Measurements from ENCODE around the gene ADAMTSL3.
"Not testable (repeated sequence)": the region's sequence is repeated elsewhere in the genome, so short reads cannot be mapped to it uniquely, and the experiment has no call there.

ADAMTSL3 gene

DNA sequence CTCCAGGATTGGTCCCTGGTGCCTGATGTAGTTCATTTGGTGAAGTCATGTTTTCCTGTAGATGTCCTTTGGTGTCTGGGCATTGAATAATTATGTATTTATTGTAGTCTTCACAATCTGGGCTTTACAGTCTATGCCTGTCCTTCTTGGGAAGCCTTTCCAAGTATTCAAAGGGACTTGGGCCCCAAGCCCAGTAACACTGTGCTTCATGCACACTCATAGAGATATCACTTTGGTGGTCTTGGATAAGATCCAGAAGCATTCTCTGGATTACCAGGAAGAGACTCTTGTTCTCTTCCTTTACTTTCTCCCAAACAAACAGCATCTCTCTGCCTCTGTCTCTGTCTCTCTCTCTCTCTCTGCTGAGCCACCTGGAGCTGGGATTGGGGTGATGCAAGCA is 300.6 kb downstream of the ADAMTSL3 start:
- Mint-ChIP-seq H3K27ac (no peak overlapping the region), H3K9me3 (peaks cover 14 to 25% of the 10 kb centered on the region in 2 donors), H3K4me1 (no peaks in the 10 kb centered on the region), H3K4me3 (no peak overlapping the region), H3K27me3 (peaks cover 19% of the 10 kb centered on the region)
- DNase-seq, result no peak
- no peak for ATAC-seq

DNA sequence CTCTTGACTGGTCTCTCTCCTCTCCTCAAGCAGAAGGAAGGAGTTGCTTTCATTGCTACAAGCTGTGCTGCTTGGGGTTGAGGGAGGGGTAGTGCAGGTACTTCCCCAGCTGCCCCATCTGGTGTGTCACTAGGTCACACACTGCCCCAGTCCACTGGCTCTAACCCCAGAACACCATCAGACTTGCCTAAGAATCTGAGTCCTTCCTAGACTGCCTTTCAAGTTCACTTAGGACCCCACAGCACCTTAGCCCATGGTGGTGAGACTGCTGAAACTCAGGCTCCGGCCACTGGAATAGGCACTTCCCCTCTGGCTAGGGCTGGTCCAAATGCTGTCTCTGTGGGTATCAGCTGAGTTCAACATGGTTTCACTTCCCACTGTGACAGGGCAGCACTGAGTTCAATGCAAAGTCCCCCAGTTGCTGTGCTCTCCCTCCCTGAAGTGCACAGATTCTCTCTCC is 301.9 kb downstream of the ADAMTSL3 start:
- Mint-ChIP-seq H3K4me1 (no peaks in the 10 kb centered on the region), H3K27me3 (peaks cover 19% of the 10 kb centered on the region), H3K9me3 (peaks cover 14% of the 10 kb centered on the region in 2 donors), H3K27ac (no peak overlapping the region), H3K4me3 (no peak overlapping the region)
- DNase-seq (no peak), ATAC-seq (no peak)

DNA sequence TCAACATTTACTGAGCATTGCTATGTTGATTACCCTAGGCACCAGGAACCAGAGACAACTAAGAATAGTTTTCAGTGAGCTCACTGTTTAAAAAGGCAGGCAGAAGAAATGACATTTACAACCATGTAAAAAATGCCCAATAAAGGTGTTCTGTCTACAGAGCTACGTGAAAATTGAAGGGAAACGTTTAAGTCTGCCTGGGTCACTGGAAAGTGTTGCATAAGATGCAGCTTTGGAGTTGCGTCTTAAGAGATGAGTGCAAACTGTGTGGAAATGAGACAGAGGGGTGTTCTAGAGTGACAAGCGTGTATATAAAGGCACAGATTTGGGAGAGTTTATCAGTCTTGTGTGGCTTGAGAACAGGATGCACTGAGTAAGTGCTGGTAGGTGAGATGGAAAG is 303.0 kb downstream of the ADAMTSL3 start:
- no peak overlapping the region for H3K27ac Mint-ChIP-seq
- H3K27me3 Mint-ChIP-seq, result peaks cover 13% of the 10 kb centered on the region
- no peaks in the 10 kb centered on the region for H3K4me1 Mint-ChIP-seq
- no peak overlapping the region for H3K4me3 Mint-ChIP-seq
- no peak for DNase-seq
- H3K9me3 Mint-ChIP-seq, result peaks cover 8 to 14% of the 10 kb centered on the region in 2 donors
- ATAC-seq, result no peak

DNA sequence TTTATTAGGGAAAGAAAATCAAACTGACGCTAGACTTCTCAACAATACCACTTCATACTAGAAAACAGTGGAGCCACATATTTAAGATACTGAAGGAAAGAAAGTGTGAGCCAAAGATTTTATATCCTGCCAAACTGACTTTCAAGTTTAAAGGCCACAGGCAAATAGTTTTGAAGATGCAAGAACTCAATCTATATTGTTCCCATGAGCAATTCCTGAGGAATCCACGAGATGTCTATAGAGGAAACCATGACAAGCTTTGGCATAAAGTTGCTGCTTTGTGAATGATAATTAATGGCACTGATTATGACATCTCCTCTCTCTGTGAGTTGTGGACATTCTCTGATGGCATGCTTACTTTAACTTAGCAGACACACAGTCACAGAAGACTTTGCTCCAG is 305.6 kb downstream of the ADAMTSL3 start:
- H3K27ac Mint-ChIP-seq, result no peak overlapping the region
- no peak overlapping the region for H3K4me3 Mint-ChIP-seq
- DNase-seq, result no peak
- H3K4me1 Mint-ChIP-seq, result no peaks in the 10 kb centered on the region
- H3K9me3 Mint-ChIP-seq, result peaks cover 0 to 16% of the 10 kb centered on the region in 2 donors
- H3K27me3 Mint-ChIP-seq, result no peaks in the 10 kb centered on the region
- no peak for ATAC-seq

DNA sequence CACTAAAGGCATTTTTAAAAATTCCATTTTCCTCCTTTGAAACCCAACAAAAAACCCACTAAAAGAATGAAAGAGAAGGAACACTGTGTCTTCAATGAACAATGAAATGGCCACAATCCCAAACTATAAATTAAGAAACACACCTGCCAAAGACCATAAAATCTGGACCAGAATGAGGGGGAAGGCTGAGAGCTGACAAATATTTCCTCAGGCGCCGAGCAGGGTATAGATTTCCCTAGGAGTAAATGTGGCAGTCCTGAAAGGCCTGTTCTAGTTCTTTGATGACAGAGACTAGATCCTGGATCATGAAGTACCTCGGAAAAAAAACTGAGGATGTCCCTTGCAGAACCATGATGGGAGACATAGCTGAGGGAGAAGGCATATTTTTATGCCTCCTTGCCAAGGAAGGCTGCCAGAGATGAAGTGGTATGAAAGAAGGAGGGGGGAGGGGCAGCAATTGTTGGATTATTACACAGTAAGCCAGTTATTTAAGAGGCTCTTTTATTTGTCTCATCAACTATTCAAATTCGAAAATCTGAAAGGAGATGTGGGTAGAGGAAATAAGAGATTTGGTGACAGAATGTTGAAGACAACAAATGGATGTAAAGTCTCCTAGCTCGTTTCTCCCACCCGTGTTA is 306.4 kb downstream of the ADAMTSL3 start:
- Mint-ChIP-seq H3K9me3 (peaks cover 0 to 17% of the 10 kb centered on the region in 2 donors), H3K27ac (no peak overlapping the region), H3K4me1 (no peaks in the 10 kb centered on the region), H3K27me3 (no peaks in the 10 kb centered on the region), H3K4me3 (no peak overlapping the region)
- DNase-seq (no peak), ATAC-seq (no peak)

DNA sequence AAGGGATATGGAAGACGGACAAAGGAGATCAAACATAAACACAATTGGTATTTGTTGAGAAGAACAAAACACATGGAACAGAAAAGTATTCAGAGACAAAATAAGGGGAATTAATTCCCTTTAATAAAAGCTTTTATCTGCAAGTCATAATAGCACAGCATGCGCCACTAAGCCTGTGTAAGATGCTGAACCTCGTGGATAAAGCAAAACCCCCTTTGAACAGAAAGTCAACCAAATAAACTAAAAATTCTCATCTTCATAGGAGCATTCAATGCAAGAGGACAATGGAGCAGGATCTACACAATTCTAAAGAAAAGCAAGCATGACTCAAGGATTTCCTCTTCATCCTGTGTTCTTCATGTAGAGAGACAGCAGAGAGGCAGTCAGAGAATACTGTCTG is 307.4 kb downstream of the ADAMTSL3 start:
- Mint-ChIP-seq H3K4me3 (no peak overlapping the region), H3K27ac (no peak overlapping the region), H3K4me1 (no peaks in the 10 kb centered on the region), H3K9me3 (peaks cover 6 to 26% of the 10 kb centered on the region in 2 donors), H3K27me3 (no peaks in the 10 kb centered on the region)
- ATAC-seq (no peak), DNase-seq (no peak)

DNA sequence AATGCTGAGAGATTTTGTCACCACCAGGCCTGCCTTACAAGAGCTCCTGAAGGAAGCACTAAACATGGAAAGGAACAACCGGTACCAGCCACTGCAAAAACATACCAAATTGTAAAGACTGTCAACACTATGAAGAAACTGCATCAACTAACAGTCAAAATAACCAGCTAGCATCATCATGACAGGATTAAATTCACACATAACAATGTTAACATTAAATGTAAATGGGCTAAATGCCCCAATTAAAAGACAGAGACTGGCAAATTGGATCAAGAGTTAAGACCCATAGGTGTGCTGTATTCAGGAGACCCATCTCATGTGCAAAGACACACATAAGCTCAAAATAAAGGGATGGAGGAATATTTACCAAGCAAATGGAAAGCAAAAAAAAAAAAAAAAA is 311.0 kb downstream of the ADAMTSL3 start:
- not testable (repeated sequence) for ATAC-seq, H3K4me3 Mint-ChIP-seq, H3K4me1 Mint-ChIP-seq, H3K27ac Mint-ChIP-seq, DNase-seq, H3K27me3 Mint-ChIP-seq
- peaks cover 6 to 26% of the 10 kb centered on the region in 2 donors for H3K9me3 Mint-ChIP-seq

DNA sequence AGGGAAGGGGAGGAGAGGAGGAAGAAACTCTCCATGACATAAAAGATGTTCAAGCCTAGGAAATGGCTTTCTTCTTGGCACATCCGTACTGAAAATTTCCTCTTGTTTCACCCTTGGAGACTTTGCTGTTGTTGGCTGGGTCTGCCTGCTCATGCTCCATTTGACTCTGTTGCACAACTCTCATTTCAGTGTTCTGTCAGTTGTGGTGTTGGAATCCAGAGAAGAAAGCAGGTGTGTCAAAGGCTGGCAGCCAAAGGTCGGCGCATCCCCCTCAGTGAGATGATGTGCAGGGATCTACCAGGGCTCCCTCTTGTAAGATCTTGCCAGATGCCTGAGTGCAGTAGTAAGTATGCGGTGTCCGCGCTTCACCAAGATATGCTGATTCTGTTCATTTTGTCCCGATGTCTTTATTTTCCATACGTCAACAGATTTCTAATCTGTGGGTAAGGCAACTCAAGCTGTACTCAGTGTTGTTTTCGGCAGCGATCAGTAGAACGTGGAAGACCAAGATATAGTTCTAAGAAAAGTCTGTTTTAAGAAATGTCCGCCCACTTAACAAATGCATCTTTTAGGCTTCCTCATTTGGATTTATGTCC is 316.5 kb downstream of the ADAMTSL3 start:
- DNase-seq (no peak), ATAC-seq (no peak)
- H3K9me3 Mint-ChIP-seq, result peaks cover 6 to 8% of the 10 kb centered on the region in 2 donors
- H3K4me3 Mint-ChIP-seq, result no peak overlapping the region
- no peaks in the 10 kb centered on the region for H3K27me3 Mint-ChIP-seq
- H3K4me1 Mint-ChIP-seq, result no peaks in the 10 kb centered on the region
- no peak overlapping the region for H3K27ac Mint-ChIP-seq

DNA sequence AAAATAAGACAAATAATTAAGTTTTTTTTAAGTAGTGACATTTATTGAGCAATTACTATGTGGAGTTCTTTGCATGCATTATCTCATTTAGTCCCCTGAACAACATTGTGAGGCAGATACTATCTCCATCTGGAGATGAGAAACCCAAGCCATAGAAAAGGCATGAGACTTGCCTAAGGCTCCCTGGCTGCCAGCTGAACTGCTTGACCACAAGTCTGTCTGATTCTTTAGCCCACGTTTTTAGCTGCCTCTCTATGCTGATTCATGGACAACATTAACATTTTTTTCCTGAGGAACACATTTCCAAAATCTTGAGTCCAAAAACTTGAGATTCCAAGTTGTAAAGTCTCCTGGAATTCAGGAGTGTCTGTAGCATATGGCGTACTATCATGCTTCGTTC is 318.1 kb downstream of the ADAMTSL3 start:
- Mint-ChIP-seq H3K27ac (no peak overlapping the region), H3K4me3 (no peak overlapping the region), H3K27me3 (no peaks in the 10 kb centered on the region), H3K4me1 (no peaks in the 10 kb centered on the region), H3K9me3 (peaks cover 0 to 8% of the 10 kb centered on the region in 2 donors)
- ATAC-seq (no peak), DNase-seq (no peak)

DNA sequence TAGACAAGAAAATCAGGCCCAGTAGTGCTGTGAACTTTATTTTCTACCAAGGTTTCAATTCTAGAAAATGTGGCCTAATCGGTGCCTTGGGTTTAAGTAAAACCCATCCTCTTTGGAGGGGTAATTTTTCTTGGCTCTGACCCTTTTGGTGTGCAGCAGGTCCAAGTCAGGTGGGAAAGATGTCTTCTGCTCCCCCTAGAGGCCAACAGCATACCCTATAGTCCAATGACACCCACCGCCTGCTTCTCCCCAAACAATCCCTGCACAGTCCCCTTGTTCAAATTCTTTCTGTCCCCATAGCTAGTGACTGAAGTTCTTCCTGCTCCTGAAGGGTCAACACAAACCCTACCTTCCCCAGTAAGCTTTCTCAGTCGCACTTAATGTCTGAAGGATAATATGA is 319.9 kb downstream of the ADAMTSL3 start:
- no peak overlapping the region for H3K4me3 Mint-ChIP-seq
- ATAC-seq (no peak), DNase-seq (no peak)
- no peaks in the 10 kb centered on the region for H3K4me1 Mint-ChIP-seq
- H3K9me3 Mint-ChIP-seq, result peaks cover 0 to 15% of the 10 kb centered on the region in 2 donors
- H3K27me3 Mint-ChIP-seq, result no peaks in the 10 kb centered on the region
- H3K27ac Mint-ChIP-seq, result no peak overlapping the region

DNA sequence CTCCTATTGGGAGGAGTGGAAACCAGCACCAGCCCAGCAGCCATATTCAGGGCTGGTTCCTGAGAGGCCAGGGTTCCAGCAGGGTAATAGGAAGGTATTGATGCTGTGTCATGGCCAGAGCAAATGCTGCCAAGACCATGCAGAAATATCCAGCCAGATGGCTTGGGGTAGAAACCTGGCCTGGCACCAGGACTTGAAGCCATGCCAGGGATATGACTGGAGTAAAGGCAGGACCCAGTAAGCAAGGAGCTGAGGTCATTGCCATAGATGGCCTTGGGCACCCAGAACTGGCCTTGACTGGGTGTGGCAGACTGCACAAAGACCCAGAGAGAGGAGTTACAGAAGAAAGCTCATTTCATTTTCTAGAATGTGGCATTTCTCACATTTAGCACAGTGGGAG is 324.1 kb downstream of the ADAMTSL3 start:
- no peak for DNase-seq
- Mint-ChIP-seq H3K9me3 (peaks cover 0 to 15% of the 10 kb centered on the region in 2 donors), H3K4me3 (no peak overlapping the region), H3K27me3 (no peaks in the 10 kb centered on the region), H3K4me1 (no peaks in the 10 kb centered on the region), H3K27ac (no peak overlapping the region)
- ATAC-seq, result no peak

DNA sequence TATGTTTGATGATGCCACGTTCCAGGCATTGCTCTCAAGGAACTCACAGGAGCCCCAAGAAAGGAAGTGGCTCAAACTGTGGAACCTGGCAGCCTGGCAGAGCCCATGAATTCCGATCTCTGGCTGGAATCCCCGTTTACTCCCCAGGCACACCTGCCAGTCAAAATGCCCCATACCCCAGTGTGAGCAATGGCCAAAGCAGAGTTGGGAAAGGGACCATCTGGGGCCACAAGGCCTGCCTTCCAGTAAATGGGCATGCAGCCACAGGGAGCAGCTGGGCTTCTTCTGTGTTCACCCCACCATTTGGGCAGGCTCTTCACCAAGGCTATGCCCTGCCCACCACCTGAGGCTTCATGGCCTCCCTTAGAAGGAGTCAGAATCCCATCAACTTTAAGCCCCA is 324.7 kb downstream of the ADAMTSL3 start:
- Mint-ChIP-seq H3K27ac (no peak overlapping the region), H3K4me3 (no peak overlapping the region), H3K9me3 (peaks cover 0 to 15% of the 10 kb centered on the region in 2 donors), H3K27me3 (no peaks in the 10 kb centered on the region), H3K4me1 (no peaks in the 10 kb centered on the region)
- DNase-seq (no peak), ATAC-seq (no peak)

DNA sequence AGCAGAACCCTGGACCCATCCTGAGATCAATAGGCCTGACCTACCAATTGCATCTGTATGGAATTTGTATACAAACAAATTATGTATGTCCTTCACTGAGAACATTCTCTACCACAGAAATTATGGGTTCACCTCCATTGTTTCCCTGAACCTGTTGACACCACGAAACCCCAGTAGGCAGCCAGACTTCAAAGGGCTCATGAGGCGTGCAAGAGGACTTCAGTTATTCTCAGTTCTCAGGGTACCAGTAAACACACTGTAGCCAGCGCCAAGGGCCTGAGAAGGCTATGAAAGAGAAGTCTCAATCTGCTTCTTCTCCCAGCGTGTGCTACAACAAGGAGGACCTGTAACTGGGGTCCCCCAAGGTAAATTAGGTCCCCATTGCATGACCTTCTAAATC is 326.7 kb downstream of the ADAMTSL3 start:
- Mint-ChIP-seq H3K4me3 (no peak overlapping the region), H3K27ac (no peak overlapping the region), H3K27me3 (no peaks in the 10 kb centered on the region), H3K9me3 (peaks cover 0 to 15% of the 10 kb centered on the region in 2 donors), H3K4me1 (no peaks in the 10 kb centered on the region)
- no peak for ATAC-seq
- no peak for DNase-seq

DNA sequence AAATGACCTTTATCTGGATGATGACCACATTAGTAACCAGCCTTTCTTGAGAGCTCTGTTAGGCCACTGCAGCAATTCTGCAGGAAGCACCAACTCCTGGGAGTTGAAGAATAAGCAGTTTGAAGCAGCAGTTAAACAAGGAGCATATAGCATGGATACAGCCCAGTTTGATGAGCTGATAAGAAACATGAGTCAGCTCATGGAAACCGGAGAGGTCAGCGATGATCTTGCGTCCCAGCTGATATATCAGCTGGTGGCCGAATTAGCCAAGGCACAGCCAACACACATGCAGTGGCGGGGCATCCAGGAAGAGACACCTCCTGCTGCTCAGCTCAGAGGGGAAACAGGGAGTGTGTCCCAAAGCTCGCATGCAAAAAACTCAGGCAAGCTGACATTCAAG is 328.8 kb downstream of the ADAMTSL3 start:
- ATAC-seq (no peak), DNase-seq (no peak)
- no peaks in the 10 kb centered on the region for H3K9me3 Mint-ChIP-seq
- no peak overlapping the region for H3K4me3 Mint-ChIP-seq
- no peak overlapping the region for H3K27ac Mint-ChIP-seq
- no peaks in the 10 kb centered on the region for H3K4me1 Mint-ChIP-seq
- no peaks in the 10 kb centered on the region for H3K27me3 Mint-ChIP-seq

DNA sequence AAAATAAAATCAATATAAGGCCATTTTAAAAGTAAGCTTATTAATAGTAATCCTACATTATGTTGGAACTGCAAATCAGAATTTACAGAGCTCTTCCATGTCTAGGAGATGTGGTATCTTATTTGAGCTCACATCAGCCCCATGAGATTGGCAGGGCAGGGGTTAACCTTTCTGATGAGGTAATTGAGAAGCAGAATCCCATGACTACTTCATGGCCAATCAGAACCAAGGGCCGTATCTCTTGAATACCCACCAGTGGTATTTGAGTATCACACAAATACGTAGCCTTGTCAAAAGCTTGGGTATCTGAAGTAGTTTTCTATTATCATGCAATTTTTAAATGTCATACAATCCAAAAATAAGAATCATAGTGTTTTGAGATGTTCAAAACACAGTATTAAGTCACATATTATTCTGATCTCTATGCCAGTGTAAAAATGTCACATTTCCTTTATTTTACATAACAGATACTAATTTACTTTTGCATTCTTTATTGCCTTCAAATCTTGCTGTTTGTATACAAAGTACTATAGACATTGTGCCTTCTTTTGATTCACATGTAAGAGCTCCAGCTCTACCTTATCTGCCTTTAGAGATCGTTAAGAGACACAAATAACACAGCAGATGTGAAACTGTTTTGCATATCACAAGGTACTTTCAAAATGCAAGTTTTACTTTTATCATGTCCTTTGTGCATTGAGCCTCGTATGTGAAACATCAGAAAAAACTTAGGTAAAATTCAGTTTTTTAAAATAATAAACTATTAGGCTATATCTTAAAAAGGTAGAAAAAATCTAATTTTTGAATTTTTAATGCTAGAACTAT is 329.9 kb downstream of the ADAMTSL3 start:
- Mint-ChIP-seq H3K27me3 (no peaks in the 10 kb centered on the region), H3K4me3 (no peak overlapping the region), H3K9me3 (no peaks in the 10 kb centered on the region), H3K4me1 (no peaks in the 10 kb centered on the region), H3K27ac (no peak overlapping the region)
- ATAC-seq (no peak), DNase-seq (no peak)

DNA sequence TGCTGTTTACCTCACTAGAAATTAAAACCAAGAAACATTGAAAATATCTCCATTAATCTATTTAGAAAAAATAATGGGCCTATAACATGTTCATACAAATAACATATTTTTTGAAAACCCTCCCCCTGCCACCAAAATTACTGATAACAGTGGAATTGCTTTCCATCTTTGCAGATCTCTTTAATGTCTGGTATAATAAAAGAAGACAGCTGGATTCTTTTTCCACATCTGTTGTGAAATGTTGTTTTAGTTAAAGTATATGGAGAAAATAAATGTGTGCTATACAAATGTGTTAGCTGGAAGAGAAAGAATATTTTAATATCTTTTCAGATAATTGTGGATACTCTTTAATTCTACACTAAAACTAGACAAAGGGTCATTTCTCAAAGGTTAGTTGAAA is 330.7 kb downstream of the ADAMTSL3 start:
- DNase-seq (no peak), ATAC-seq (no peak)
- H3K4me1 Mint-ChIP-seq, result no peaks in the 10 kb centered on the region
- no peaks in the 10 kb centered on the region for H3K9me3 Mint-ChIP-seq
- no peaks in the 10 kb centered on the region for H3K27me3 Mint-ChIP-seq
- H3K4me3 Mint-ChIP-seq, result no peak overlapping the region
- no peak overlapping the region for H3K27ac Mint-ChIP-seq

Measured in stimulated activated naive CD8-positive, alpha-beta T cell treated with anti-CD3 and anti-CD28 coated beads, Interleukin-15, amount 100 ng/mL, for 72 hours (primary cell).